ENCODE measurements around the gene MED13L.
"Not testable (repeated sequence)": the region's sequence is repeated elsewhere in the genome, so short reads cannot be mapped to it uniquely, and the experiment has no call there.

MED13L gene

GRCh38 chr12:116244474-116245090, 32.9 kb downstream of the MED13L start:
- DNase-seq = no peak

GRCh38 chr12:116244001-116244400, 33.5 kb downstream of the MED13L start:
- DNase-seq = no peak

DNA sequence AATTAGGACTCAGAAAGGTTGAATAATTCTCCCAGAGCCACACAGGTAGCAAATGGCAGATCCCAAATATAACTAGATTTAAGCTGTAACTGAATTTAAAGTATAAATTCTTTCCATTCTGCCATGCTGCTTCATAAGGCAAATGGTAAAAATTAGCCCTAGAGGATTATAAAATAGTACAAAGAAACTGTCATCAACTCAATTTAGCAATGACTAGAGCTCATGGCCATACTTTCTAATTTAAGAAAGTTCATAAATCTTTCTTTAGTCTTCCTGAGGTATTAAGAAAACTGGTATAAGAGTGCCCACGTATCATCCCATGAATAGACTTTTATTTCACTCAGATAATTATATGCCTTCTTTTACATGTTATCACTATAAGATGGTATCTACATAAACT, 34.8 kb downstream of the MED13L start:
- DNase-seq = no peak

GRCh38 chr12:116241157-116241759, 36.2 kb downstream of the MED13L start:
- DNase-seq = no peak

DNA sequence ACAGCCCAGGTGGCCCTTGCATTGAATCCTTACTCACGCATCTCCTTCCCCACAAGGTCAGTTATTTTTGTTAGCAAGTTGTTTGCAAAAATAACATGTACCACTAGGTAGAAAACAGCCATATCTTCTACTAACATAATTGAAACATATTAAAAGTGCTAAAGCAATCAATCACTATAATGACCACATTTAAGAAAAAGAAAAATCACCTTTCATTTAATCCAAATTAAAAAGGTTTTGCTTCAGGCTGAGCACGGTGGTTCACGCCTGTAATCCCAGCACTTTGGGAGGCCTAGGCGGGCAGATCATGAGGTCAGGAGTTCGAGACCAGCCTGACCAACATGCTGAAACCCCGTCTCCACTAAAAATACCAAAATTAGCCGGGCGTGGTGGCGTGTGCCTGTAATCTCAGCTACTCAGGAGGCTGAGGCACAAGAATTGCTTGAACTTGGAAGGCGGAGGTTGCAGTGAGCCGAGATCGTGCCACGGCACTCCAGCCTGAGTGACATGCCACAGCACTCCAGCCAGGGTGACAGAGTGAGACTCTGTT, 38.8 kb downstream of the MED13L start:
- not testable (repeated sequence) for DNase-seq

DNA sequence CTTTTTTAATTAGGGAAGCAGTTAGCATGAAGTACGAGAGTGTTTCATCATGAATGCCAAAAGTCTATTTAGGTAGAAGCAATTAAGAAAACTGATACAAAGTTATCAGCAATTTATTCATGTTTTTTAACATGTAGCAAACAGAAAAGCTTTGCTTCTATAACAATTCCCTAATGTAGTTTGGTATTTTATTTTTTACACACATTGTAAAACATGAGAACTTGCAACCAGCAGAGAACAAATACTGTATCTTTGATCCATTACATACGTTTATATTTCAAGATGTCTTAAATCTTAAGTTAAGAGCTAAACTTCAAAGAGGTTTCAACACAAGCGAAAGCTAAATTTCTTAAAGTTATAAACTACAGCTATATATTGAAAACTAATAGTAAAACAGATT, 39.3 kb downstream of the MED13L start:
- no peak for DNase-seq

- DNase-seq = no peak
Measured at GRCh38 chr12:116236976-116237375, 40.5 kb downstream of the MED13L start.

GRCh38 chr12:116236148-116236731, 41.3 kb downstream of the MED13L start:
- peak; percentile 63 for DNase-seq

- not testable (repeated sequence) for DNase-seq
Measured at GRCh38 chr12:116234148-116234547, 43.3 kb downstream of the MED13L start.

- no peak for DNase-seq
Measured at GRCh38 chr12:116233669-116234068, 43.8 kb downstream of the MED13L start.

GRCh38 chr12:116227811-116228210, 49.7 kb downstream of the MED13L start:
- no peak for DNase-seq

GRCh38 chr12:116226026-116226425, 51.5 kb downstream of the MED13L start:
- no peak for DNase-seq

- no peak for DNase-seq
Measured at GRCh38 chr12:116222358-116222757, 55.1 kb downstream of the MED13L start.

DNA sequence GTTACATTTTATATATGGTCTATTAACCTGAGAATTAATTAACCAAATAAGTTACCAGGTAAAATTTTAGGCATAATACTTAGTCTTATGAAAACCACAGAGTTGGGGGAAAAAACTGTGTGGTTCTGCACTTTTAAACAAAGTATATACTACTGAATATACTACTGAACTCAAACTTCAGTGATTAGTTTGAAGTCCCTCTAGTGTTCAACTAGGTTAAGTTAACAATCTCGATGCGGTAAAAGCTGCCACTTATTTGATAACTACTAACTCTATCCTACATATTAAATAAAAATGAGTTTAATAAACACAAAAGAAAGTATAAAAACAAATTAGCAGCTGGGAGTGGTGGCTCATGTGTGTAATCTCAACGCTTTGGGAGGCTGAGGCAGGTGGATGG, 56.7 kb downstream of the MED13L start:
- no peak for DNase-seq

- DNase-seq = no peak
Measured at GRCh38 chr12:116217045-116217735, 60.3 kb downstream of the MED13L start.

DNA sequence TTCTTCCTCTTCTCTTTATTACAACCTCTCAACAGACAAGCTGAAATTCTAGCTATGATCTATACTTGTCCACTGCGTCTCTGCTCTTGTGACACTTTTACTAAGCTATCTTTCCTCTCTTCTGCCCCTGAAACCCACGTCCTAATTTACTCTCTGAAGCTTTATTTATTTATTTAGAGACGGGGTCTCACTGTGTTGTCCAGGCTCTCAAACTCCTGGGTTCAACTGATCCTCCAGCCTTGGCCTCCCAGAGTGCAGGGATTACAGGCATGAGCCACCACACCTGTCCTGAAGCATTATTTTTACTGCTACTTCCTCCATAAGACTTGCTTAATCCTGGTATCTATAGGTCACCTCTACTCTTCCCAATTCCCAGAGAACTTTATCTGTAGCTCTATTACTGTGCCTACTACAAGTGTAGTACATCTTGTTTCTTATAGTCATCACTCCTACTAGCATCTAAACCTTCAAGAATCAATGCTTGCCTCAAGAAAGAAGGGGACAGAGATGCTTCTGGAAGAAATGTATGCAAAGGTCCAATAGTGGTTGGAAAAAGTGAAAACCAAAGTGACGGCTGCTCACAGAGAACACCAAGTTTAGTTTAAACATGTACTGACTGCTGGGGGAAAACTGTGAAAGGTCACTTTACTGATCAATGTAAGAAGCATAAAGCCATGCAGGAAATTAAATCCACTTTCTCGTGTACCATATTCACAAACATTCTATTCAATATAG, 61.3 kb downstream of the MED13L start:
- DNase-seq = no peak

- DNase-seq = no peak
Measured at GRCh38 chr12:116215023-116215422, 62.5 kb downstream of the MED13L start.

- no peak for DNase-seq
Measured at GRCh38 chr12:116213885-116214527, 63.5 kb downstream of the MED13L start.

GRCh38 chr12:116213014-116213413, 64.5 kb downstream of the MED13L start:
- DNase-seq = no peak

DNA sequence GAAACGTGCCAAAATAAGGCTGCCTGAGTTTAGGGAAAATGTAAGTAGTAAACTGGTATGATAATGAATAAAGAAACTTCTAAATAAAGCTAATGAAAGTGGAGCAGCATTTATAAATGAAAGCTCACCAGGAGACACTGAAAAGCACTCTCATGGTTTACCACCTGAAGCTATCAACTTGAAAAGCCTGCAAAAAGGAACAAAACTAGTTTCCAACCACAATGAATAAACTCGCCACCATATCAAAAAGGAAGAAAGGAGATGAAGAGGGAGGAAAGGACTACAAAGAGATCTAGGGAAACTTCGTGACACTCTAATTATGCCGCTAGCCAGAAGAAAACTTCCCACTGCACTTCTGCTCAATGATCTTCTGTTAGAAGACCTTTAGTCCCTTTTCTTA, 66.7 kb downstream of the MED13L start:
- no peak for DNase-seq

- DNase-seq = no peak
Measured at GRCh38 chr12:116210131-116210530, 67.4 kb downstream of the MED13L start.

GRCh38 chr12:116209503-116209902, 68.0 kb downstream of the MED13L start:
- DNase-seq = no peak
